Liver (tissue), 9 donors: Measurements from ENCODE around the gene ACSF2. TPM values are rescaled to one million over a fixed set of nuclear protein-coding genes. Genes with fewer than 3 reads are reported as not detected.

Experiments used
- DNase-seq: peaks from one replicate; pipeline ENCODE4 v3.0.0-alpha.2; 2017; ENCODE audit warnings: low spot score
- H3K27ac ChIP-seq, 2 donors: one replicate each; pipeline ENCODE4 v1.7.0; 2013; ENCODE audit warnings: inconsistent platforms in 2 of 2, low read length in 2 of 2, control low read depth in 1 of 2, low read depth in 1 of 2, mild to moderate bottlenecking in 1 of 2
- H3K27me3 ChIP-seq, 4 donors: one replicate each; pipeline versions ENCODE4 v1.6.1 to v1.7.0; 2013; ENCODE audit warnings: low read length in 3 of 4, inconsistent platforms in 1 of 4, mild to moderate bottlenecking in 1 of 4, moderate library complexity in 1 of 4; ENCODE audit not compliant: control insufficient read depth in 4 of 4, insufficient read depth in 4 of 4
- H3K36me3 ChIP-seq, 4 donors: one replicate each; pipeline versions ENCODE4 v1.6.1 to v1.7.0; 2013; ENCODE audit warnings: low read length in 3 of 4, mild to moderate bottlenecking in 3 of 4, low read depth in 1 of 4, moderate library complexity in 1 of 4; ENCODE audit not compliant: control insufficient read depth in 4 of 4, insufficient read depth in 3 of 4
- H3K4me1 ChIP-seq, 4 donors: one replicate each; pipeline versions ENCODE4 v1.6.1 to v1.7.0; 2013; ENCODE audit warnings: low read length in 3 of 4, mild to moderate bottlenecking in 3 of 4, moderate library complexity in 1 of 4; ENCODE audit not compliant: control insufficient read depth in 4 of 4, insufficient read depth in 4 of 4
- H3K4me3 ChIP-seq, 3 donors: one replicate each; pipeline versions ENCODE4 v1.6.1 to v1.7.0; 2013; ENCODE audit warnings: low read length in 3 of 3, control low read depth in 1 of 3, low read depth in 1 of 3, mild to moderate bottlenecking in 1 of 3
- H3K9ac ChIP-seq, 2 donors: one replicate each; pipeline ENCODE4 v1.7.0; 2013; ENCODE audit warnings: low read length in 2 of 2, mild to moderate bottlenecking in 2 of 2, moderate library complexity in 2 of 2, control low read depth in 1 of 2, low read depth in 1 of 2
- H3K9me3 ChIP-seq, 4 donors: one replicate each; pipeline versions ENCODE4 v1.6.1 to v1.7.0; 2013; ENCODE audit warnings: low read length in 3 of 4; ENCODE audit not compliant: control insufficient read depth in 4 of 4
- EGR1 ChIP-seq, 2 donors: IDR thresholded peaks; 2 replicates each; pipeline ENCODE4 v1.6.1; 2016 to 2018; ENCODE audit warnings: antibody characterized with exemption in 2 of 2, low read depth in 2 of 2
- FOXA1 ChIP-seq: IDR thresholded peaks from 2 replicates; pipeline ENCODE4 v1.6.1; 2016; ENCODE audit warnings: antibody characterized with exemption
- FOXA2 ChIP-seq: IDR thresholded peaks from 2 replicates; pipeline ENCODE4 v1.6.1; 2016; ENCODE audit warnings: antibody characterized with exemption
- GABPA ChIP-seq, 2 donors: IDR thresholded peaks in 1 of 2; conservative IDR thresholded peaks in 1 of 2; 2 replicates each; pipeline ENCODE4 v1.6.1; 2016; ENCODE audit warnings: antibody characterized with exemption in 2 of 2, mild to moderate bottlenecking in 1 of 2, moderate library complexity in 1 of 2
- HNF4A ChIP-seq, 2 donors: conservative IDR thresholded peaks; 2 replicates each; pipeline ENCODE4 v1.6.1; 2016; ENCODE audit warnings: antibody characterized with exemption in 2 of 2, mild to moderate bottlenecking in 2 of 2
- JUND ChIP-seq, 2 donors: IDR thresholded peaks; 2 replicates each; pipeline ENCODE4 v1.6.1; 2016; ENCODE audit warnings: antibody characterized with exemption in 2 of 2
- RAD21 ChIP-seq, 2 donors: IDR thresholded peaks; 2 replicates each; pipeline ENCODE4 v1.6.1; 2016; ENCODE audit warnings: antibody characterized with exemption in 2 of 2, mild to moderate bottlenecking in 2 of 2
- RXRA ChIP-seq, 2 donors: IDR thresholded peaks; 2 replicates each; pipeline ENCODE4 v1.6.1; 2017 to 2018; ENCODE audit warnings: antibody characterized with exemption in 2 of 2, mild to moderate bottlenecking in 1 of 2
- SP1 ChIP-seq: IDR thresholded peaks from 2 replicates; pipeline ENCODE4 v1.6.1; 2018; ENCODE audit warnings: antibody characterized with exemption, mild to moderate bottlenecking
- TAF1 ChIP-seq: conservative IDR thresholded peaks from 2 replicates; pipeline ENCODE4 v1.6.1; 2016; ENCODE audit warnings: antibody characterized with exemption, mild to moderate bottlenecking
- YY1 ChIP-seq: IDR thresholded peaks from 2 replicates; pipeline ENCODE4 v1.6.1; 2016; ENCODE audit warnings: antibody characterized with exemption, mild to moderate bottlenecking
- WGBS: extraction: QIAGEN DNeasy Blood & Tissue Kit; methylation state at CpG from one replicate; pipeline ENCODE4 v1.1.7; 2013; 5-methylcytosine and 5-hydroxymethylcytosine counted together
- polyA plus RNA-seq, 2 donors: library from polyadenylated mRNA; stranded (reverse) in 1 of 2; unstranded in 1 of 2; fragments of 200-250 nt in 1 of 2; fragments of >200 nt in 1 of 2; fragmentation: Nextera tagmentation in 1 of 2; extraction: Ambion mirVana in 1 of 2; gene quantifications; one replicate each; pipeline versions ENCODE4 v1.2.1 to v1.2.3, GENCODE V29; 2013 to 2015
- total RNA-seq, 2 donors: library from RNA; depleted of rRNA; stranded (reverse); fragments of >200 nt; gene quantifications; one replicate each; pipeline ENCODE4 v1.2.3, GENCODE V29; 2014
- TF ChIP-seq, protein P1 (sequence below): IDR thresholded peaks from 2 replicates; pipeline ENCODE4 v1.6.1; 2016; ENCODE audit warnings: antibody characterized with exemption
- TF ChIP-seq, protein P2 (sequence below): IDR thresholded peaks from 2 replicates; pipeline ENCODE4 v1.6.1; 2016; ENCODE audit warnings: antibody characterized with exemption, mild to moderate bottlenecking
- TF ChIP-seq, protein P3 (sequence below): fragments of 150-350 bp; IDR thresholded peaks from 2 replicates; pipeline ENCODE4 v1.5.1; 2017; ENCODE audit warnings: improper control_type of control experiment, low read depth, low read length; ENCODE audit not compliant: missing input control
- TF ChIP-seq, protein P4 (sequence below): IDR thresholded peaks from 2 replicates; pipeline ENCODE4 v1.6.1; 2016; ENCODE audit warnings: antibody characterized with exemption
- TF ChIP-seq, protein P5 (sequence below): IDR thresholded peaks from 2 replicates; pipeline ENCODE4 v1.6.1; 2016; ENCODE audit warnings: antibody characterized with exemption
- donor health status: healthy.
- donor health status: healthy.
- donor health status: healthy.
- donor health status: healthy.
- donor health status: healthy.

The ACSF2 gene
- total and polyA plus RNA-seq, 4 donors: 18.9 to 34.3 (median 21.1) TPM

DNA sequence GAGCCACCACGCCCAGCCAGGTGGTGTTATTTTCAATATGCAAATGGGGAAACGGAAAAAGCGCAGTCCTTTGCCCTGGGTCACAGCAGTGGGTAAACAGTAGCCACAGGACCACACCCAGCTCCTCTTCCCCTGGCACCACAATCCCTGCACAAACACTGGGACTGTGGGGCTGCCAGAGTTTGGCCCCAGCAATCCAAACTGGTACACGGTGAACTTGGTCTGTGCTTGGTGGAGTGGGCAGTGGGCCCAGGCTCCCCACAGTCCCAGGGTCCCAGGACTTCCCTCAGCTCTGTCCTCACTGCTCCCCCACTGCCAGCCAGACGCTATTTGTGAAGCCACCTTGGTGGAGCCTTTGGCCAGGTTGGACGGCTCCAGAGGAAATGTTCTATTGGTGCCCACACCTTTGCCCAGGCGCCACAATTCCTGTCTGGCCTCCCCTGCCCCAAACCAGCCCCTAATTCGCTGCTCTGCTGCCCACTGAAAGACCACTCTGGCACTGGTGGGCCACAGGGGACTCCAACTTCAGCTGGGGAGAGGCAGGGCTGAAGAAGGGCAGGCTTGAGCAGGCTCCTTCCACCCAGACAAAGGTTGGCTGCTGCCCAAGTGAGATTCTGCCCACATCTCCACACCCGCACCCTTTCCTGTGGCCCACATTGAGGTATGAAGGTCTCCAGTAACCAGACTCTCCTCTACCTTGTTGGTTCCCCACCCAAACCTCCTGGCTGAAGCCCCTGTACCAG lies 40.5 kb downstream of the ACSF2 start:
- H3K4me3 ChIP-seq: no peak overlapping the region
- no peak overlapping the region for H3K9ac ChIP-seq
- peak overlapping the region; percentile 57 to 77 for H3K27ac ChIP-seq
- no peaks in the 10 kb centered on the region for H3K27me3 ChIP-seq
- TF ChIP-seq GABPA (IDR thresholded peaks at IDR 0.05 in 1 of 2, conservative IDR thresholded peaks at IDR 0.05 in 1 of 2): peak in 1 of 2 donors; percentile 34
- TF ChIP-seq RAD21 (IDR thresholded peaks at IDR 0.05): peak in 1 of 2 donors; percentile 42
- peak; percentile 63 to 75 for TF ChIP-seq HNF4A (conservative IDR thresholded peaks at IDR 0.05)
- TF ChIP-seq, protein P1, sequence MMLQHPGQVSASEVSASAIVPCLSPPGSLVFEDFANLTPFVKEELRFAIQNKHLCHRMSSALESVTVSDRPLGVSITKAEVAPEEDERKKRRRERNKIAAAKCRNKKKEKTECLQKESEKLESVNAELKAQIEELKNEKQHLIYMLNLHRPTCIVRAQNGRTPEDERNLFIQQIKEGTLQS: no peak
- TF ChIP-seq FOXA2: peak; percentile 84
- TF ChIP-seq YY1: peak; percentile 57
- TF ChIP-seq, protein P2, sequence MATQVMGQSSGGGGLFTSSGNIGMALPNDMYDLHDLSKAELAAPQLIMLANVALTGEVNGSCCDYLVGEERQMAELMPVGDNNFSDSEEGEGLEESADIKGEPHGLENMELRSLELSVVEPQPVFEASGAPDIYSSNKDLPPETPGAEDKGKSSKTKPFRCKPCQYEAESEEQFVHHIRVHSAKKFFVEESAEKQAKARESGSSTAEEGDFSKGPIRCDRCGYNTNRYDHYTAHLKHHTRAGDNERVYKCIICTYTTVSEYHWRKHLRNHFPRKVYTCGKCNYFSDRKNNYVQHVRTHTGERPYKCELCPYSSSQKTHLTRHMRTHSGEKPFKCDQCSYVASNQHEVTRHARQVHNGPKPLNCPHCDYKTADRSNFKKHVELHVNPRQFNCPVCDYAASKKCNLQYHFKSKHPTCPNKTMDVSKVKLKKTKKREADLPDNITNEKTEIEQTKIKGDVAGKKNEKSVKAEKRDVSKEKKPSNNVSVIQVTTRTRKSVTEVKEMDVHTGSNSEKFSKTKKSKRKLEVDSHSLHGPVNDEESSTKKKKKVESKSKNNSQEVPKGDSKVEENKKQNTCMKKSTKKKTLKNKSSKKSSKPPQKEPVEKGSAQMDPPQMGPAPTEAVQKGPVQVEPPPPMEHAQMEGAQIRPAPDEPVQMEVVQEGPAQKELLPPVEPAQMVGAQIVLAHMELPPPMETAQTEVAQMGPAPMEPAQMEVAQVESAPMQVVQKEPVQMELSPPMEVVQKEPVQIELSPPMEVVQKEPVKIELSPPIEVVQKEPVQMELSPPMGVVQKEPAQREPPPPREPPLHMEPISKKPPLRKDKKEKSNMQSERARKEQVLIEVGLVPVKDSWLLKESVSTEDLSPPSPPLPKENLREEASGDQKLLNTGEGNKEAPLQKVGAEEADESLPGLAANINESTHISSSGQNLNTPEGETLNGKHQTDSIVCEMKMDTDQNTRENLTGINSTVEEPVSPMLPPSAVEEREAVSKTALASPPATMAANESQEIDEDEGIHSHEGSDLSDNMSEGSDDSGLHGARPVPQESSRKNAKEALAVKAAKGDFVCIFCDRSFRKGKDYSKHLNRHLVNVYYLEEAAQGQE: peak; percentile 65
- TF ChIP-seq SP1: peak; percentile 85
- TF ChIP-seq JUND (IDR thresholded peaks at IDR 0.05): peak in 1 of 2 donors; percentile 38
- peak; percentile 51 for TF ChIP-seq FOXA1
- peak; percentile 68 to 83 for TF ChIP-seq RXRA (IDR thresholded peaks at IDR 0.05)
- TF ChIP-seq, protein P3, sequence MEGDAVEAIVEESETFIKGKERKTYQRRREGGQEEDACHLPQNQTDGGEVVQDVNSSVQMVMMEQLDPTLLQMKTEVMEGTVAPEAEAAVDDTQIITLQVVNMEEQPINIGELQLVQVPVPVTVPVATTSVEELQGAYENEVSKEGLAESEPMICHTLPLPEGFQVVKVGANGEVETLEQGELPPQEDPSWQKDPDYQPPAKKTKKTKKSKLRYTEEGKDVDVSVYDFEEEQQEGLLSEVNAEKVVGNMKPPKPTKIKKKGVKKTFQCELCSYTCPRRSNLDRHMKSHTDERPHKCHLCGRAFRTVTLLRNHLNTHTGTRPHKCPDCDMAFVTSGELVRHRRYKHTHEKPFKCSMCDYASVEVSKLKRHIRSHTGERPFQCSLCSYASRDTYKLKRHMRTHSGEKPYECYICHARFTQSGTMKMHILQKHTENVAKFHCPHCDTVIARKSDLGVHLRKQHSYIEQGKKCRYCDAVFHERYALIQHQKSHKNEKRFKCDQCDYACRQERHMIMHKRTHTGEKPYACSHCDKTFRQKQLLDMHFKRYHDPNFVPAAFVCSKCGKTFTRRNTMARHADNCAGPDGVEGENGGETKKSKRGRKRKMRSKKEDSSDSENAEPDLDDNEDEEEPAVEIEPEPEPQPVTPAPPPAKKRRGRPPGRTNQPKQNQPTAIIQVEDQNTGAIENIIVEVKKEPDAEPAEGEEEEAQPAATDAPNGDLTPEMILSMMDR: no peak
- TF ChIP-seq, protein P4, sequence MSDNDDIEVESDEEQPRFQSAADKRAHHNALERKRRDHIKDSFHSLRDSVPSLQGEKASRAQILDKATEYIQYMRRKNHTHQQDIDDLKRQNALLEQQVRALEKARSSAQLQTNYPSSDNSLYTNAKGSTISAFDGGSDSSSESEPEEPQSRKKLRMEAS: no peak
- H3K36me3 ChIP-seq: peaks cover 0 to 7% (median 0%) of the 10 kb centered on the region in 4 donors
- WGBS: 38% methylated on average over 9 of the region's 9 CpGs
- DNase-seq: no peak
- H3K9me3 ChIP-seq: no peaks in the 10 kb centered on the region
- peaks cover 26 to 80% (median 57%) of the 10 kb centered on the region in 4 donors for H3K4me1 ChIP-seq

DNA sequence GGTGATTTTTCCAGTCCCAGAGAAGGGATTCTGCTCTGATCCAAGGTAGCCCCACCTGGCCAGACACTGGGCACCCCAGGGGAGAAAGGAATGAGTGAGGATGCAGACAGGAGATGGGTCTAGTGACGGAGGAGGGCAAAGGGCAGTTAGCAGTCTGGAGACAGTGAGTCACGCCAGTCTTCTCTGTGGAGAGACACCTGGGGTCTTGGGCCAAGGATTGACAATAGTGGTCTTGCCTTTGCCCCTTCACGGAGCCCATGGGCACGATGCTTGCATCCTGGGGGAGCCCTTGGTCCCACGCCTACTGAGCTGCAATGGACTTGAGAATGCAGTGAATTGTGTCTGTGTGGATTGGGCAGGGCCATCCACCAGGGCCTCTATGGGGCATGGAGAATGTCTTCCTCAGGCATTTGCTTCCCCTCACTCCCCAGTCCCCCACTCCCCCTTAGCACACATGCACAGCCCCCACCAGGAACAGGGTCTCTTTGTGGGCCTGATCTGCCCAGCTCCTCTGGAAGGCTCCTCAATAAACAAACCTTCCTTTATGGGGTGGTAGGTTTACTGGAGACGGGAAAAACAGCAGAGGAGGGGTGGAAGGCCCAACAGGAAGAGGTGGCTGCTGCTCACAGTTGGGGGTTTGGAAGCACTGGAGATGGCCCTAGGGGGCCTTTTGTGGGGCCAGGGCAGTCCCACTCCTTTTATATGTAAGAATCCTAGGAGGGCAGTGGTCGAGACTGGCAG lies 41.3 kb downstream of the ACSF2 start:
- no peaks in the 10 kb centered on the region for H3K27me3 ChIP-seq
- peaks cover 26 to 83% (median 62%) of the 10 kb centered on the region in 4 donors for H3K4me1 ChIP-seq
- H3K36me3 ChIP-seq: peaks cover 0 to 7% (median 0%) of the 10 kb centered on the region in 4 donors
- no peaks in the 10 kb centered on the region for H3K9me3 ChIP-seq
- no peak overlapping the region for H3K4me3 ChIP-seq
- 89% methylated on average over 7 of the region's 7 CpGs for WGBS
- H3K9ac ChIP-seq: no peak overlapping the region
- H3K27ac ChIP-seq: peak overlapping the region; percentile 57 to 77
- no peak for DNase-seq
- no peak for TF ChIP-seq EGR1 (IDR thresholded peaks at IDR 0.05; ENCODE audit: low read depth in 2 of 2)
- TF ChIP-seq HNF4A (conservative IDR thresholded peaks at IDR 0.05): no peak
- TF ChIP-seq RAD21 (IDR thresholded peaks at IDR 0.05): no peak
- TF ChIP-seq, protein P4: no peak
- TF ChIP-seq TAF1: no peak
- TF ChIP-seq, protein P5, sequence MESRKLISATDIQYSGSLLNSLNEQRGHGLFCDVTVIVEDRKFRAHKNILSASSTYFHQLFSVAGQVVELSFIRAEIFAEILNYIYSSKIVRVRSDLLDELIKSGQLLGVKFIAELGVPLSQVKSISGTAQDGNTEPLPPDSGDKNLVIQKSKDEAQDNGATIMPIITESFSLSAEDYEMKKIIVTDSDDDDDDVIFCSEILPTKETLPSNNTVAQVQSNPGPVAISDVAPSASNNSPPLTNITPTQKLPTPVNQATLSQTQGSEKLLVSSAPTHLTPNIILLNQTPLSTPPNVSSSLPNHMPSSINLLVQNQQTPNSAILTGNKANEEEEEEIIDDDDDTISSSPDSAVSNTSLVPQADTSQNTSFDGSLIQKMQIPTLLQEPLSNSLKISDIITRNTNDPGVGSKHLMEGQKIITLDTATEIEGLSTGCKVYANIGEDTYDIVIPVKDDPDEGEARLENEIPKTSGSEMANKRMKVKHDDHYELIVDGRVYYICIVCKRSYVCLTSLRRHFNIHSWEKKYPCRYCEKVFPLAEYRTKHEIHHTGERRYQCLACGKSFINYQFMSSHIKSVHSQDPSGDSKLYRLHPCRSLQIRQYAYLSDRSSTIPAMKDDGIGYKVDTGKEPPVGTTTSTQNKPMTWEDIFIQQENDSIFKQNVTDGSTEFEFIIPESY: no peak
- TF ChIP-seq FOXA1: no peak
- TF ChIP-seq, protein P3: no peak
- no peak for TF ChIP-seq GABPA (IDR thresholded peaks at IDR 0.05 in 1 of 2, conservative IDR thresholded peaks at IDR 0.05 in 1 of 2)
- TF ChIP-seq JUND (IDR thresholded peaks at IDR 0.05): no peak
- TF ChIP-seq, protein P1: no peak
- no peak for TF ChIP-seq YY1
- TF ChIP-seq FOXA2: no peak
